A549 (cell line): ENCODE results near the gene ACSL3.

Experiments
- MAX ChIP-seq: IDR thresholded peaks from 2 replicates; pipeline ENCODE4 v1.6.1; 2012
- NR3C1 ChIP-seq: fragments of >200 bp; sonication (Bioruptor Twin); formaldehyde crosslinking; IDR thresholded peaks from 3 replicates; pipeline ENCODE4 v1.6.1; 2017
- POLR2A ChIP-seq: IDR thresholded peaks from 2 replicates; pipeline ENCODE4 v1.6.1; 2012; ENCODE audit warnings: mild to moderate bottlenecking, low read length
- ZFP36 ChIP-seq: fragments of 450-650 bp; IDR thresholded peaks from 2 replicates; pipeline ENCODE4 v1.6.1; 2014; ENCODE audit warnings: borderline replicate concordance; ENCODE audit not compliant: partially characterized antibody

GRCh38 chr2:222862909-222863544, 2.2 kb downstream of the ACSL3 start:
- TF ChIP-seq POLR2A (no peak), MAX (no peak), NR3C1 (no peak), ZFP36 (no peak)
